ENCODE results near the gene THAP12.

DNA sequence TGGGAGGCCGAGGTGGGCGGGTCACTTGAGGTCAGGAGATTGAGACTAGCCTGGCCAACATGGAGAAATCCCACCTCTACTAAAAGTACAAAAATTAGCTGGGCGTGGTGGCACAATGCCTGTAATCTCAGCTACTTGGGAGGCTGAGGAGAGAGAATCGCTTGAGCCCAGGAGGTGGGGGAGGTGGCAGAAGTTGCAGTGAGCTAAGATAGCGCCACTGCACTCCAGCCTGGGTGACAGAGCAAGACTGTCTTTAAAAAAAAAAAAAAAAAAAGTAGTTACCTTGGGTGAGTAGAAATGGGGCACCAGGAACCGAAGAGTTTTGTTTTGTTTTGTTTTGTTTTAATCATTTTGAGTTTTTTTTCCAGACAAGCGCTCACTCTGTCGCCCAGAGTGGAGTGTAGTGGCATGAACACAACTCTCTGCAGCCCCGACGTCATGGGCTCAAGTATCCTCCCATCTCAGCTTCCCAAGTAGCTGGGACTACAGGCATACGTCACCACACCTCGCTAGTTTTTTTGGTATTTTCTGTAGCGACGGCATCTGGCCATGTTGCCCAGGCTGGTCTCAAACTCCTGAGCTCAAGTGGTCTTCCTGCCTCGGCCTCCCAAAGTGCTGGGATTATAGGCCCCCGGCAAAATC lies 15.8 kb downstream of the THAP12 start:
- TF ChIP-seq CTCF (conservative IDR thresholded peaks at IDR 0.05): no peak
- no peak for TF ChIP-seq ZFX (IDR thresholded peaks at IDR 0.05)

Data from C4-2B (cell line).